DOHH2 (cell line): ENCODE results near the gene CEP295NL.
"Not testable (repeated sequence)": the region's sequence is repeated elsewhere in the genome, so short reads cannot be mapped to it uniquely, and the experiment has no call there.

Experiments used
- H3F3A ChIP-seq: fragments of 200-600 bp; sonication (generic), shearing (Covaris generic); 2 replicates; pipeline ENCODE4 v1.6.0; 2016; ENCODE audit warnings: antibody characterized with exemption, mild to moderate bottlenecking; ENCODE audit not compliant: control insufficient read depth, insufficient read depth
- H3K27ac ChIP-seq: fragments of 200-600 bp; sonication (generic); 2 replicates; pipeline ENCODE4 v1.5.1; 2014; ENCODE audit warnings: low read depth, mild to moderate bottlenecking, low read length, moderate library complexity
- H3K27me3 ChIP-seq: fragments of 200-600 bp; sonication (generic); 2 replicates; pipeline ENCODE4 v1.6.1; 2014; ENCODE audit warnings: mild to moderate bottlenecking, low read length, mixed read lengths; ENCODE audit not compliant: control insufficient read depth
- H3K36me3 ChIP-seq: fragments of 200-600 bp; sonication (generic); 2 replicates; pipeline ENCODE4 v1.6.1; 2014; ENCODE audit warnings: mild to moderate bottlenecking, low read length, moderate library complexity, mixed read lengths; ENCODE audit not compliant: control insufficient read depth
- H3K4me1 ChIP-seq: fragments of 200-600 bp; sonication (generic); 2 replicates; pipeline ENCODE4 v1.6.1; 2014; ENCODE audit warnings: mild to moderate bottlenecking, low read length, mixed read lengths; ENCODE audit not compliant: control insufficient read depth
- H3K4me2 ChIP-seq: fragments of 200-600 bp; sonication (generic); 2 replicates; pipeline ENCODE4 v1.6.0; 2014; ENCODE audit warnings: mild to moderate bottlenecking, low read length, moderate library complexity
- H3K4me3 ChIP-seq: fragments of 200-600 bp; sonication (generic); 2 replicates; pipeline ENCODE4 v1.5.1; 2014; ENCODE audit warnings: mild to moderate bottlenecking, low read length, mixed read lengths
- H3K79me2 ChIP-seq: fragments of 200-600 bp; sonication (generic); 2 replicates; pipeline ENCODE4 v1.6.1; 2014; ENCODE audit warnings: mild to moderate bottlenecking, low read length, mixed read lengths; ENCODE audit not compliant: control insufficient read depth
- H3K9me2 ChIP-seq: fragments of 200-600 bp; sonication (generic); replicated peaks from 2 replicates; pipeline ENCODE4 v1.6.1; 2014; ENCODE audit warnings: mild to moderate bottlenecking, low read length, mixed read lengths; ENCODE audit not compliant: control insufficient read depth
- H3K9me3 ChIP-seq: fragments of 200-600 bp; sonication (generic); 2 replicates; pipeline ENCODE4 v1.6.1; 2014; ENCODE audit warnings: antibody characterized with exemption, low read length, mixed read lengths; ENCODE audit not compliant: control insufficient read depth, insufficient read depth
- H4K20me1 ChIP-seq: fragments of 200-600 bp; sonication (generic); 2 replicates; pipeline ENCODE4 v1.6.0; 2014; ENCODE audit warnings: low read depth, mild to moderate bottlenecking, antibody characterized with exemption, low read length, moderate library complexity; ENCODE audit not compliant: control insufficient read depth, insufficient read depth
- EZH2phosphoT487 ChIP-seq: fragments of 200-600 bp; sonication (generic); IDR thresholded peaks from 2 replicates; pipeline ENCODE4 v1.6.1; 2017; ENCODE audit warnings: borderline replicate concordance, mild to moderate bottlenecking, antibody characterized with exemption, low read length, moderate library complexity, mixed read lengths
- TF ChIP-seq, protein P1 (sequence below): fragments of 200-600 bp; sonication (generic); IDR thresholded peaks from one replicate; pipeline ENCODE4 v1.5.1; 2014; ENCODE audit warnings: antibody characterized with exemption, mild to moderate bottlenecking, low read depth, low read length; ENCODE audit not compliant: poor library complexity, severe bottlenecking

Gene CEP295NL

GRCh38 chr17:78891406-78892061, 11.5 kb downstream of the CEP295NL start:
- peaks cover 4% of the 10 kb centered on the region; the same call in 1 of the 2 replicates for H3K4me1 ChIP-seq
- no peaks in the 10 kb centered on the region for H3K79me2 ChIP-seq
- H3K4me3 ChIP-seq: no peak overlapping the region
- no peak for TF ChIP-seq EZH2phosphoT487
- TF ChIP-seq, protein P1, sequence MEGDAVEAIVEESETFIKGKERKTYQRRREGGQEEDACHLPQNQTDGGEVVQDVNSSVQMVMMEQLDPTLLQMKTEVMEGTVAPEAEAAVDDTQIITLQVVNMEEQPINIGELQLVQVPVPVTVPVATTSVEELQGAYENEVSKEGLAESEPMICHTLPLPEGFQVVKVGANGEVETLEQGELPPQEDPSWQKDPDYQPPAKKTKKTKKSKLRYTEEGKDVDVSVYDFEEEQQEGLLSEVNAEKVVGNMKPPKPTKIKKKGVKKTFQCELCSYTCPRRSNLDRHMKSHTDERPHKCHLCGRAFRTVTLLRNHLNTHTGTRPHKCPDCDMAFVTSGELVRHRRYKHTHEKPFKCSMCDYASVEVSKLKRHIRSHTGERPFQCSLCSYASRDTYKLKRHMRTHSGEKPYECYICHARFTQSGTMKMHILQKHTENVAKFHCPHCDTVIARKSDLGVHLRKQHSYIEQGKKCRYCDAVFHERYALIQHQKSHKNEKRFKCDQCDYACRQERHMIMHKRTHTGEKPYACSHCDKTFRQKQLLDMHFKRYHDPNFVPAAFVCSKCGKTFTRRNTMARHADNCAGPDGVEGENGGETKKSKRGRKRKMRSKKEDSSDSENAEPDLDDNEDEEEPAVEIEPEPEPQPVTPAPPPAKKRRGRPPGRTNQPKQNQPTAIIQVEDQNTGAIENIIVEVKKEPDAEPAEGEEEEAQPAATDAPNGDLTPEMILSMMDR: no peak
- H3K9me2 ChIP-seq: no peaks in the 10 kb centered on the region
- H3K27me3 ChIP-seq: peaks cover 35% of the 10 kb centered on the region
- H3K27ac ChIP-seq: no peak overlapping the region
- no peaks in the 10 kb centered on the region for H4K20me1 ChIP-seq
- no peaks in the 10 kb centered on the region for H3K9me3 ChIP-seq
- no peaks in the 10 kb centered on the region for H3K36me3 ChIP-seq
- no peak overlapping the region for H3K4me2 ChIP-seq
- no peaks in the 10 kb centered on the region for H3F3A ChIP-seq

DNA sequence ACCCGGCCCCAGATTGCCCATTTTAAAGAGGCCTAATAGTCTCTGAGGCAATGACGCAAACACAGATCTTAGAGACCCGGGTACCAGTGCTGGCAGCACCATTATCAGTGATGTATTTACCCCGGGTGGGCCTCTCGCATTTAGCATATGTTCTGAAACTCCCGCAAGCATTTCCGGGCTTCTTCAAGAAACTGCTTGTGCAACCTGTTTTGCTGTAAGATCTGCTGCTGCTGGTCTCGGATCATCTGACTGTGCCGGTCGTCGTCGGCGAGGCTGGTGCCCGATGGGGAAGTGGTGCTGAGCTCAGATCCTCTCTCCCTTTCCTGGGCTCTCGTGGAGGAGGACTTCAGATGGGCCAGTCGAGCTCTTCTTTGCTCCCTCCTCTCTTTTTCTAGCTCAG, 12.5 kb downstream of the CEP295NL start:
- peaks cover 37% of the 10 kb centered on the region for H3K27me3 ChIP-seq
- H3K9me2 ChIP-seq: no peaks in the 10 kb centered on the region
- TF ChIP-seq, protein P1: no peak
- no peak for TF ChIP-seq EZH2phosphoT487
- no peaks in the 10 kb centered on the region for H3K9me3 ChIP-seq
- peaks cover 4% of the 10 kb centered on the region; the same call in 1 of the 2 replicates for H3K4me1 ChIP-seq
- no peak overlapping the region for H3K27ac ChIP-seq
- no peaks in the 10 kb centered on the region for H3F3A ChIP-seq
- H3K4me3 ChIP-seq: no peak overlapping the region
- no peaks in the 10 kb centered on the region for H4K20me1 ChIP-seq
- no peaks in the 10 kb centered on the region for H3K36me3 ChIP-seq
- no peak overlapping the region for H3K4me2 ChIP-seq
- H3K79me2 ChIP-seq: no peaks in the 10 kb centered on the region

- H3K4me3 ChIP-seq, H3K79me2 ChIP-seq: not testable (repeated sequence)
Observed at GRCh38 chr17:78890096-78890495, 12.9 kb downstream of the CEP295NL start.

DNA sequence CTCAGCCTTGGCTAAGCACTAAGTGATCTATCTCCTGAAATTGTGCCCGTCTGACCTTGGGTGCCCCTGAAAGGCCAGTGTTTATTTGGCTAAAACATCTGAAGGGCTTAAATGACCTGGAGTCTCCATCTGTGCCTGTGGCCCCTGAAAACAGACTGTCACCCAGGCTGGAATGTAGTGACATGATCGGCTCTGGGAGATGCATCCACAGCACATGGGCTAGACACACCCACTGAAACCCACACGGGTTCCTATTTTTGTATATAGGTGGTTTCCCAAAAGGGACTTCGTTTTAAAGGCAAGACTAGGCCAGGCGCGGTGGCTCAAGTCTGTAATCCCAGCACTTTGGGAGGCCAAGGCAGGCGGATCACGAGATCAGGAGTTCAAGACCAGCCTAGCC, 13.5 kb downstream of the CEP295NL start:
- no peaks in the 10 kb centered on the region for H3K9me3 ChIP-seq
- H3K79me2 ChIP-seq: no peaks in the 10 kb centered on the region
- TF ChIP-seq, protein P1: no peak
- TF ChIP-seq EZH2phosphoT487: no peak
- peaks cover 36% of the 10 kb centered on the region for H3K27me3 ChIP-seq
- H3F3A ChIP-seq: no peaks in the 10 kb centered on the region
- no peaks in the 10 kb centered on the region for H4K20me1 ChIP-seq
- no peak overlapping the region for H3K4me3 ChIP-seq
- H3K4me2 ChIP-seq: no peak overlapping the region
- no peaks in the 10 kb centered on the region for H3K36me3 ChIP-seq
- no peaks in the 10 kb centered on the region for H3K9me2 ChIP-seq
- H3K27ac ChIP-seq: no peak overlapping the region
- H3K4me1 ChIP-seq: peaks cover 4% of the 10 kb centered on the region; the same call in 1 of the 2 replicates

More at GRCh38 chr17:78890096-78890495, 12.9 kb downstream of the CEP295NL start:
- H3K9me3 ChIP-seq, H3K36me3 ChIP-seq, H3K4me1 ChIP-seq, H3K9me2 ChIP-seq, H3K27ac ChIP-seq, H3K4me2 ChIP-seq, H4K20me1 ChIP-seq, H3F3A ChIP-seq: not testable (repeated sequence)
- peaks cover 36% of the 10 kb centered on the region for H3K27me3 ChIP-seq
